Putamen (tissue), 1 donor: ENCODE results near the gene BCORL1.

Experiments
- DNase-seq: peaks from one replicate; pipeline ENCODE4 v3.0.0-alpha.2; 2016; ENCODE audit warnings: low spot score

The BCORL1 gene

GRCh38 chrX:130058652-130059051 lies 76.2 kb downstream of the BCORL1 start:
- no peak for DNase-seq

GRCh38 chrX:130060122-130061069 lies 78.0 kb downstream of the BCORL1 start:
- DNase-seq = peak; percentile 43

GRCh38 chrX:130066975-130067615 lies 84.7 kb downstream of the BCORL1 start:
- DNase-seq = no peak

GRCh38 chrX:130071611-130072344 lies 89.3 kb downstream of the BCORL1 start:
- no peak for DNase-seq

- no peak for DNase-seq
Measured at GRCh38 chrX:130072345-130072740, 89.9 kb downstream of the BCORL1 start.

GRCh38 chrX:130075777-130076176 lies 93.3 kb downstream of the BCORL1 start:
- DNase-seq = no peak

- peak; percentile 62 for DNase-seq
Measured at GRCh38 chrX:130079824-130080406, 97.5 kb downstream of the BCORL1 start.

- DNase-seq = no peak
Measured at GRCh38 chrX:130080791-130081367, 98.4 kb downstream of the BCORL1 start.

- DNase-seq = no peak
Measured at GRCh38 chrX:130081421-130082045, 99.1 kb downstream of the BCORL1 start.

- no peak for DNase-seq
Measured at GRCh38 chrX:130082244-130083106, 100.0 kb downstream of the BCORL1 start.

- DNase-seq = no peak
Measured at GRCh38 chrX:130083107-130083490, 100.7 kb downstream of the BCORL1 start.

- no peak for DNase-seq
Measured at GRCh38 chrX:130083656-130084382, 101.4 kb downstream of the BCORL1 start.

GRCh38 chrX:130084631-130085237 lies 102.3 kb downstream of the BCORL1 start:
- DNase-seq = no peak

- no peak for DNase-seq
Measured at GRCh38 chrX:130085551-130086446, 103.4 kb downstream of the BCORL1 start.

- no peak for DNase-seq
Measured at GRCh38 chrX:130086447-130087206, 104.2 kb downstream of the BCORL1 start.

- DNase-seq = no peak
Measured at GRCh38 chrX:130090364-130090763, 107.9 kb downstream of the BCORL1 start.

- no peak for DNase-seq
Measured at GRCh38 chrX:130091980-130092522, 109.6 kb downstream of the BCORL1 start.
